ENCODE data around the gene NDUFA6. TPM values are rescaled to one million over a fixed set of nuclear protein-coding genes. Genes with fewer than 3 reads are reported as not detected.
"Not testable (repeated sequence)": the region's sequence is repeated elsewhere in the genome, so short reads cannot be mapped to it uniquely, and the experiment has no call there.

Gene NDUFA6
- total RNA-seq, 2 experiments from 2014 or later, result 75.9 to 91.6 TPM

- CTCF ChIA-PET, result interaction anchor here (1.2 kb wide), 1 partner anchor 17 kb away, joined by 5 read pairs; the partner anchor contains the start of gene NDUFA6
- Mint-ChIP-seq H3K36me3 (peaks cover 2% of the 10 kb centered on the region), H3K4me3 (peak overlapping the region; percentile 45), H3K27ac (peak overlapping the region; percentile 74), H3K4me1 (peaks cover 35% of the 10 kb centered on the region), H3K27me3 (no peaks in the 10 kb centered on the region), H3K9me3 (ENCODE audit: low read depth) (no peaks in the 10 kb centered on the region)
- DNase-seq (no peak), ATAC-seq (no peak)
Observed at GRCh38 chr22:42073621-42074041, 16.9 kb downstream of the NDUFA6 start.

- Mint-ChIP-seq H3K27ac (peak overlapping the region; percentile 74), H3K4me3 (peak overlapping the region; percentile 45), H3K4me1 (peaks cover 34% of the 10 kb centered on the region), H3K36me3 (peaks cover 8% of the 10 kb centered on the region), H3K9me3 (ENCODE audit: low read depth) (no peaks in the 10 kb centered on the region), H3K27me3 (no peaks in the 10 kb centered on the region)
- CTCF ChIA-PET, result no interaction called here
- ATAC-seq (no peak), DNase-seq (no peak)
Observed at GRCh38 chr22:42072606-42073330, 17.8 kb downstream of the NDUFA6 start.

GRCh38 chr22:42071508-42071907, 19.1 kb downstream of the NDUFA6 start:
- H3K9me3 Mint-ChIP-seq (ENCODE audit: low read depth); H3K27me3 Mint-ChIP-seq; DNase-seq; ATAC-seq: not testable (repeated sequence)
- Mint-ChIP-seq H3K4me3 (peak overlapping the region; percentile 81), H3K36me3 (peaks cover 12% of the 10 kb centered on the region), H3K4me1 (peaks cover 34% of the 10 kb centered on the region), H3K27ac (peak overlapping the region; percentile 90)
- CTCF ChIA-PET, result interaction anchor here (1.5 to 2.3 kb wide), 3 partner anchors 8 to 115 kb away, joined by 4 to 9 read pairs (median 5); partner anchors contain the start of gene SMDT1

GRCh38 chr22:42070517-42071422, 19.8 kb downstream of the NDUFA6 start, which contains the start of gene NAGA:
NAGA (minus strand) TSS chr22:42070812; CDS start chr22:42070297, 515 bp downstream.
- CTCF ChIA-PET, result interaction anchor here (0.6 to 2.3 kb wide), 11 partner anchors 9 to 124 kb away, joined by 3 to 10 read pairs (median 4); partner anchors contain the start of genes CENPM, NDUFA6 and SMDT1
- peak; percentile 98 for ATAC-seq
- H3K36me3 Mint-ChIP-seq, result peaks cover 13% of the 10 kb centered on the region
- H3K27me3 Mint-ChIP-seq, result no peaks in the 10 kb centered on the region
- peak within 1 kb of the TSS; percentile 81 for H3K4me3 Mint-ChIP-seq
- H3K4me1 Mint-ChIP-seq, result peaks cover 34% of the 10 kb centered on the region
- H3K27ac Mint-ChIP-seq, result peak within 1 kb of the TSS; percentile 90
- H3K9me3 Mint-ChIP-seq (ENCODE audit: low read depth), result no peaks in the 10 kb centered on the region
- peak; percentile 97 for DNase-seq

GRCh38 chr22:42069801-42070516, 20.6 kb downstream of the NDUFA6 start:
- H3K9me3 Mint-ChIP-seq (ENCODE audit: low read depth), result no peaks in the 10 kb centered on the region
- CTCF ChIA-PET, result interaction anchor here (0.5 to 2.3 kb wide), 11 partner anchors 9 to 368 kb away, joined by 3 to 10 read pairs (median 3); partner anchors contain the start of genes CENPM, NDUFA6 and SMDT1
- peak overlapping the region; percentile 81 for H3K4me3 Mint-ChIP-seq
- no peaks in the 10 kb centered on the region for H3K27me3 Mint-ChIP-seq
- DNase-seq, result no peak
- peak overlapping the region; percentile 90 for H3K27ac Mint-ChIP-seq
- no peak for ATAC-seq
- H3K4me1 Mint-ChIP-seq, result peaks cover 31% of the 10 kb centered on the region
- H3K36me3 Mint-ChIP-seq, result peaks cover 21% of the 10 kb centered on the region

- Mint-ChIP-seq H3K4me1 (peaks cover 28% of the 10 kb centered on the region), H3K27me3 (no peaks in the 10 kb centered on the region), H3K4me3 (no peak overlapping the region), H3K36me3 (peaks cover 26% of the 10 kb centered on the region), H3K27ac (no peak overlapping the region), H3K9me3 (ENCODE audit: low read depth) (no peaks in the 10 kb centered on the region)
- ATAC-seq (no peak), DNase-seq (no peak)
- CTCF ChIA-PET, result interaction anchor here (1.0 kb wide), 1 partner anchor 11 kb away, joined by 3 read pairs; no protein-coding TSS in a partner anchor
Observed at GRCh38 chr22:42068291-42068690, 22.3 kb downstream of the NDUFA6 start.

- no peak for DNase-seq
- no peak overlapping the region for H3K27ac Mint-ChIP-seq
- H3K36me3 Mint-ChIP-seq, result peaks cover 32% of the 10 kb centered on the region
- H3K27me3 Mint-ChIP-seq, result no peaks in the 10 kb centered on the region
- H3K4me1 Mint-ChIP-seq, result peaks cover 26% of the 10 kb centered on the region
- CTCF ChIA-PET, result interaction anchor here (0.9 to 1.0 kb wide), 2 partner anchors 11 to 101 kb away, joined by 3 to 4 read pairs; no protein-coding TSS in a partner anchor
- no peak for ATAC-seq
- no peaks in the 10 kb centered on the region for H3K9me3 Mint-ChIP-seq (ENCODE audit: low read depth)
- no peak overlapping the region for H3K4me3 Mint-ChIP-seq
Observed at GRCh38 chr22:42067671-42068251, 22.8 kb downstream of the NDUFA6 start.

- CTCF ChIA-PET, result interaction anchor here (0.7 to 0.9 kb wide), 2 partner anchors 100 to 378 kb away, joined by 3 to 4 read pairs; no protein-coding TSS in a partner anchor
- no peak for ATAC-seq
- peak; percentile 35 for DNase-seq
- Mint-ChIP-seq H3K27ac (no peak overlapping the region), H3K4me1 (peaks cover 24% of the 10 kb centered on the region), H3K36me3 (peaks cover 39% of the 10 kb centered on the region), H3K4me3 (no peak overlapping the region), H3K9me3 (ENCODE audit: low read depth) (no peaks in the 10 kb centered on the region), H3K27me3 (no peaks in the 10 kb centered on the region)
Observed at GRCh38 chr22:42066937-42067336, 23.6 kb downstream of the NDUFA6 start.

- Mint-ChIP-seq H3K36me3 (peaks cover 43% of the 10 kb centered on the region), H3K27me3 (no peaks in the 10 kb centered on the region), H3K27ac (no peak overlapping the region), H3K4me1 (peaks cover 17% of the 10 kb centered on the region), H3K9me3 (ENCODE audit: low read depth) (no peaks in the 10 kb centered on the region), H3K4me3 (no peak overlapping the region)
- CTCF ChIA-PET, result interaction anchor here (0.7 kb wide), 1 partner anchor 378 kb away, joined by 3 read pairs; no protein-coding TSS in a partner anchor
- no peak for ATAC-seq
- peak; percentile 31 for DNase-seq
Observed at GRCh38 chr22:42066126-42066761, 24.3 kb downstream of the NDUFA6 start.

GRCh38 chr22:42065438-42066125, 25.0 kb downstream of the NDUFA6 start:
- peaks cover 50% of the 10 kb centered on the region for H3K36me3 Mint-ChIP-seq

GRCh38 chr22:42064629-42065028, 25.9 kb downstream of the NDUFA6 start:
- no peak overlapping the region for H3K27ac Mint-ChIP-seq
- CTCF ChIA-PET, result interaction anchor here (0.8 kb wide), 2 partner anchors 21 to 33 kb away, joined by 3 read pairs; no protein-coding TSS in a partner anchor

More at GRCh38 chr22:42065438-42066125, 25.0 kb downstream of the NDUFA6 start:
- no peaks in the 10 kb centered on the region for H3K9me3 Mint-ChIP-seq (ENCODE audit: low read depth)
- peaks cover 12% of the 10 kb centered on the region for H3K4me1 Mint-ChIP-seq
- CTCF ChIA-PET, result interaction anchor here (0.8 kb wide), 2 partner anchors 22 to 34 kb away, joined by 3 read pairs; no protein-coding TSS in a partner anchor
- DNase-seq (peak; percentile 23), ATAC-seq (no peak)
- H3K4me3 Mint-ChIP-seq, result no peak overlapping the region
- H3K27me3 Mint-ChIP-seq, result no peaks in the 10 kb centered on the region
- H3K27ac Mint-ChIP-seq, result no peak overlapping the region

More at GRCh38 chr22:42064629-42065028, 25.9 kb downstream of the NDUFA6 start:
- H3K27me3 Mint-ChIP-seq, result no peaks in the 10 kb centered on the region
- H3K4me1 Mint-ChIP-seq, result peaks cover 10% of the 10 kb centered on the region
- DNase-seq, result peak; percentile 33
- H3K9me3 Mint-ChIP-seq (ENCODE audit: low read depth), result no peaks in the 10 kb centered on the region
- ATAC-seq, result no peak
- H3K36me3 Mint-ChIP-seq, result peaks cover 59% of the 10 kb centered on the region
- no peak overlapping the region for H3K4me3 Mint-ChIP-seq
